ENCODE results near the gene GAGE12F.
"Not testable (repeated sequence)": the region's sequence is repeated elsewhere in the genome, so short reads cannot be mapped to it uniquely, and the experiment has no call there.

Gene GAGE12F, protein sequence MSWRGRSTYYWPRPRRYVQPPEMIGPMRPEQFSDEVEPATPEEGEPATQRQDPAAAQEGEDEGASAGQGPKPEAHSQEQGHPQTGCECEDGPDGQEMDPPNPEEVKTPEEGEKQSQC
- 0 reads per million in 4 experiments for total RNA-seq

DNA sequence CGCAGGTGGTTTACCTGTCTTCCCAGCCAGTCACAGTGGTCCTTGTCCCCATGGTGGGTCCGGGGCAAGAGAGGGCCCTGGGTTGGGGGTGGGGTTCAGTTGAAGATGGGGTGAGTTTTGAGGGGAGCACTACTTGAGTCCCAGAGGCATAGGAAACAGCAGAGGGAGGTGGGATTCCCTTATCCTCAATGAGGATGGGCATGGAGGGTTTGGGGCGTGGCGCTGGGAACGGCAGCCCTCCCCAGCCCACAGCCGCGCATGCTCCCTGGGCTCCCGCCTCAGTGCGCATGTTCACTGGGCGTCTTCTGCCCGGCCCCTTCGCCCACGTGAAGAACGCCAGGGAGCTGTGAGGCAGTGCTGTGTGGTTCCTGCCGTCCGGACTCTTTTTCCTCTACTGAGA is at the start of gene GAGE12F:
GAGE12F (plus strand) TSS at position 301 of the 400 bp plus-strand sequence. CDS start 1,155 bp downstream, outside the sequence.
- DNase-seq = not testable (repeated sequence)

DNA sequence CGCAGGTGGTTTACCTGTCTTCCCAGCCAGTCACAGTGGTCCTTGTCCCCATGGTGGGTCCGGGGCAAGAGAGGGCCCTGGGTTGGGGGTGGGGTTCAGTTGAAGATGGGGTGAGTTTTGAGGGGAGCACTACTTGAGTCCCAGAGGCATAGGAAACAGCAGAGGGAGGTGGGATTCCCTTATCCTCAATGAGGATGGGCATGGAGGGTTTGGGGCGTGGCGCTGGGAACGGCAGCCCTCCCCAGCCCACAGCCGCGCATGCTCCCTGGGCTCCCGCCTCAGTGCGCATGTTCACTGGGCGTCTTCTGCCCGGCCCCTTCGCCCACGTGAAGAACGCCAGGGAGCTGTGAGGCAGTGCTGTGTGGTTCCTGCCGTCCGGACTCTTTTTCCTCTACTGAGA is 28.8 kb upstream of the GAGE12F start, which contains the start of gene GAGE12C:
GAGE12C (plus strand) TSS at position 301 of the 400 bp plus-strand sequence. CDS start 1,155 bp downstream, outside the sequence.
- not testable (repeated sequence) for DNase-seq

DNA sequence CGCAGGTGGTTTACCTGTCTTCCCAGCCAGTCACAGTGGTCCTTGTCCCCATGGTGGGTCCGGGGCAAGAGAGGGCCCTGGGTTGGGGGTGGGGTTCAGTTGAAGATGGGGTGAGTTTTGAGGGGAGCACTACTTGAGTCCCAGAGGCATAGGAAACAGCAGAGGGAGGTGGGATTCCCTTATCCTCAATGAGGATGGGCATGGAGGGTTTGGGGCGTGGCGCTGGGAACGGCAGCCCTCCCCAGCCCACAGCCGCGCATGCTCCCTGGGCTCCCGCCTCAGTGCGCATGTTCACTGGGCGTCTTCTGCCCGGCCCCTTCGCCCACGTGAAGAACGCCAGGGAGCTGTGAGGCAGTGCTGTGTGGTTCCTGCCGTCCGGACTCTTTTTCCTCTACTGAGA is 19.2 kb upstream of the GAGE12F start, which contains the start of gene GAGE12D:
GAGE12D (plus strand) TSS at position 301 of the 400 bp plus-strand sequence. CDS start 1,155 bp downstream, outside the sequence.
- DNase-seq = not testable (repeated sequence)

DNA sequence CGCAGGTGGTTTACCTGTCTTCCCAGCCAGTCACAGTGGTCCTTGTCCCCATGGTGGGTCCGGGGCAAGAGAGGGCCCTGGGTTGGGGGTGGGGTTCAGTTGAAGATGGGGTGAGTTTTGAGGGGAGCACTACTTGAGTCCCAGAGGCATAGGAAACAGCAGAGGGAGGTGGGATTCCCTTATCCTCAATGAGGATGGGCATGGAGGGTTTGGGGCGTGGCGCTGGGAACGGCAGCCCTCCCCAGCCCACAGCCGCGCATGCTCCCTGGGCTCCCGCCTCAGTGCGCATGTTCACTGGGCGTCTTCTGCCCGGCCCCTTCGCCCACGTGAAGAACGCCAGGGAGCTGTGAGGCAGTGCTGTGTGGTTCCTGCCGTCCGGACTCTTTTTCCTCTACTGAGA is 9.7 kb upstream of the GAGE12F start, which contains the start of gene GAGE12E:
GAGE12E (plus strand) TSS at position 301 of the 400 bp plus-strand sequence. CDS start 1,155 bp downstream, outside the sequence.
- not testable (repeated sequence) for DNase-seq

DNA sequence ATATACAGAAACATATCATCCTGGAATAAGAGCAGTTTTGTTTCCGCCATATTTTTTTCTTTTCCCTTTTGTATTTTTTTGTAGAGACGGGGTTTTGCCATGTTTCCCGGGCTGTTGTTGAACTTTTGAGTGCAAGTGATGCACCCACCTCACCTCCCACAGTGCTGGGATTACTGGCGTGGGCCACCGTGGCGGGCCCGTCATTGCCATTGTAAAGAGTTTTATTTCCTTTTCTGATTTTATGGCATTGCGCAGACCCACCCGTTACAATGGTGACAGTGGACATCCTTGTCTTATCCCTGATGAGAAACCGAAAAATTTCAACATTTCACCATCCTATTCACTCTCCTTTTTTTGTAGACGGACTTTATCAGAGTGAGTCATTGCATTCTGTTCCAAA is 8.1 kb downstream of the GAGE12F start:
- not testable (repeated sequence) for DNase-seq

DNA sequence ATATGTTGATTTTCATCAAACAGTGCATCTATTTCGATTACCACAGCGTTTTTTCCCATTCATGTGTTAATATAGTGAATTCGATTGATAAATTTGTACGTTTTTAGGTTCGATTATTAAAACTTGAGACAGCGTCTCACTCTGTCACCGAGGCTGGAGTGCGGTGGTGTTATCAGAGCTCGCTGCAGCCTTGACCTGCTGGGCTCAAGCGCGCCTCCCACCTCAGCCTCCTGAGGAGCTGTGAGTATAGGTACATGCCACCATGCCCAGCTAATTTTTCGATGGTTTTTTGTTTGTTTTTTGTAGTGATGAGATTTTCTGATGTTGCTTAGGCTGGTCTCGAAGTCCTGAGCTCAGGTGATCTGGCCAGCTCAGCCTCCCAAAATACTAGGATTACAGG is 8.5 kb downstream of the GAGE12F start:
- DNase-seq = not testable (repeated sequence)

DNA sequence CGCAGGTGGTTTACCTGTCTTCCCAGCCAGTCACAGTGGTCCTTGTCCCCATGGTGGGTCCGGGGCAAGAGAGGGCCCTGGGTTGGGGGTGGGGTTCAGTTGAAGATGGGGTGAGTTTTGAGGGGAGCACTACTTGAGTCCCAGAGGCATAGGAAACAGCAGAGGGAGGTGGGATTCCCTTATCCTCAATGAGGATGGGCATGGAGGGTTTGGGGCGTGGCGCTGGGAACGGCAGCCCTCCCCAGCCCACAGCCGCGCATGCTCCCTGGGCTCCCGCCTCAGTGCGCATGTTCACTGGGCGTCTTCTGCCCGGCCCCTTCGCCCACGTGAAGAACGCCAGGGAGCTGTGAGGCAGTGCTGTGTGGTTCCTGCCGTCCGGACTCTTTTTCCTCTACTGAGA is 9.5 kb downstream of the GAGE12F start, which contains the start of gene GAGE12G:
GAGE12G (plus strand) TSS at position 301 of the 400 bp plus-strand sequence. CDS start 1,155 bp downstream, outside the sequence.
- not testable (repeated sequence) for DNase-seq

DNA sequence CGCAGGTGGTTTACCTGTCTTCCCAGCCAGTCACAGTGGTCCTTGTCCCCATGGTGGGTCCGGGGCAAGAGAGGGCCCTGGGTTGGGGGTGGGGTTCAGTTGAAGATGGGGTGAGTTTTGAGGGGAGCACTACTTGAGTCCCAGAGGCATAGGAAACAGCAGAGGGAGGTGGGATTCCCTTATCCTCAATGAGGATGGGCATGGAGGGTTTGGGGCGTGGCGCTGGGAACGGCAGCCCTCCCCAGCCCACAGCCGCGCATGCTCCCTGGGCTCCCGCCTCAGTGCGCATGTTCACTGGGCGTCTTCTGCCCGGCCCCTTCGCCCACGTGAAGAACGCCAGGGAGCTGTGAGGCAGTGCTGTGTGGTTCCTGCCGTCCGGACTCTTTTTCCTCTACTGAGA is 19.0 kb downstream of the GAGE12F start, which contains the start of gene GAGE12H:
GAGE12H (plus strand) TSS at position 301 of the 400 bp plus-strand sequence. CDS start 1,155 bp downstream, outside the sequence.
- not testable (repeated sequence) for DNase-seq

DNA sequence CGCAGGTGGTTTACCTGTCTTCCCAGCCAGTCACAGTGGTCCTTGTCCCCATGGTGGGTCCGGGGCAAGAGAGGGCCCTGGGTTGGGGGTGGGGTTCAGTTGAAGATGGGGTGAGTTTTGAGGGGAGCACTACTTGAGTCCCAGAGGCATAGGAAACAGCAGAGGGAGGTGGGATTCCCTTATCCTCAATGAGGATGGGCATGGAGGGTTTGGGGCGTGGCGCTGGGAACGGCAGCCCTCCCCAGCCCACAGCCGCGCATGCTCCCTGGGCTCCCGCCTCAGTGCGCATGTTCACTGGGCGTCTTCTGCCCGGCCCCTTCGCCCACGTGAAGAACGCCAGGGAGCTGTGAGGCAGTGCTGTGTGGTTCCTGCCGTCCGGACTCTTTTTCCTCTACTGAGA is 28.6 kb downstream of the GAGE12F start, which contains the start of gene GAGE2A:
GAGE2A (plus strand) TSS at position 301 of the 400 bp plus-strand sequence. CDS start 1,155 bp downstream, outside the sequence.
- not testable (repeated sequence) for DNase-seq

DNA sequence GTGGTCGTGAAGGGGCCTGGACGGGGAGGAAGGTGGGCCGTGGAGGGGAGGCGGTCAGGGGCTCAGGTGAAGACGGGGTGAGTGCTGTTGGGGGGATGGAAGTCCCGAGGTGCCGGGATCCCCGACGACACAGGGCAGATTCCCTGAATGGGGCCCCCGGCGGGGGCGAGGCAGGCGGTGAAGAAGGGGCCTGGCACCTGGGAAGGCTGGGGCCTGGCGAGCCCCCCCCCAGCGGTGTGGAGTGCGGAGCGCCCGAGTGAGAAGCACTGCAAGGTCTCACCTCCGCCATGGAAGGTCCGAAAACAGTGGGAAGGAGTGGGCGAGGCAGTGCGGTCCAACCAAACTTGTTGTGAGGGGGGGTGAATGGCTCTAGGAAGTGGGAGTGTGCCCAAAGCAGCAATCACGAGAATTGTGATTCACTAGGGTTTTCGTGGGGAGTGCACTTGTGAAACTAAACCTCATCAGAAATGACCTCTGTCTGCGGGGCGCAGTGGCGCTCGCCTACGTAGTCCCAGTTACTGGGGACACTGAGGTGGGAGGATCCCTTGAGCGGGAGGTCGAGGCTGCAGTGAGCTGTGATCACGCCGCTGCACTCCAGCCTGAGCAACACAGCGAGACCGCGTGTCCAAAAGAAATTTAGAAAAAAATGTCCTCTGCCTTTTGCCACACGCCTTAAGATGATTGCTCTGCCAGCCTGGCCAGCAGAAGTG is 29.3 kb downstream of the GAGE12F start:
- not testable (repeated sequence) for DNase-seq

DNA sequence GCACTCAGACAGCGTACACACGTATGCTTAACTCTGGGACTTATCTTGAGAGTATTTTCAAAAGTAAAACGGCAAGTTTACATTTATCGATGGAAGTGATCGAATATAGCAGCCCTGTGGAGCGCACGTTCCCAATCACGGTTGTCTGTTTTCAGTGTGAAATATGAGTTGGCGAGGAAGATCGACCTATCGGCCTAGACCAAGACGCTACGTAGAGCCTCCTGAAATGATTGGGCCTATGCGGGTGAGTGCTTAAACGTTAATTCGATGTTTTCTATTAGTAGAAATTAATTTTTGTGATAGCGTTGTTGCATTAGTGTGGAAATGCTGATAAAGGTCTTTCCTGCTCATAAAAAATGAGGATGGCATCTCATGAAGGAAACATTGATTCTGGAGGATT is 29.8 kb downstream of the GAGE12F start:
- not testable (repeated sequence) for DNase-seq

DNA sequence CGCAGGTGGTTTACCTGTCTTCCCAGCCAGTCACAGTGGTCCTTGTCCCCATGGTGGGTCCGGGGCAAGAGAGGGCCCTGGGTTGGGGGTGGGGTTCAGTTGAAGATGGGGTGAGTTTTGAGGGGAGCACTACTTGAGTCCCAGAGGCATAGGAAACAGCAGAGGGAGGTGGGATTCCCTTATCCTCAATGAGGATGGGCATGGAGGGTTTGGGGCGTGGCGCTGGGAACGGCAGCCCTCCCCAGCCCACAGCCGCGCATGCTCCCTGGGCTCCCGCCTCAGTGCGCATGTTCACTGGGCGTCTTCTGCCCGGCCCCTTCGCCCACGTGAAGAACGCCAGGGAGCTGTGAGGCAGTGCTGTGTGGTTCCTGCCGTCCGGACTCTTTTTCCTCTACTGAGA is 38.1 kb downstream of the GAGE12F start, which contains the start of gene GAGE1:
GAGE1 (plus strand) TSS at position 301 of the 400 bp plus-strand sequence. CDS start 1,155 bp downstream, outside the sequence.
- DNase-seq = not testable (repeated sequence)

DNA sequence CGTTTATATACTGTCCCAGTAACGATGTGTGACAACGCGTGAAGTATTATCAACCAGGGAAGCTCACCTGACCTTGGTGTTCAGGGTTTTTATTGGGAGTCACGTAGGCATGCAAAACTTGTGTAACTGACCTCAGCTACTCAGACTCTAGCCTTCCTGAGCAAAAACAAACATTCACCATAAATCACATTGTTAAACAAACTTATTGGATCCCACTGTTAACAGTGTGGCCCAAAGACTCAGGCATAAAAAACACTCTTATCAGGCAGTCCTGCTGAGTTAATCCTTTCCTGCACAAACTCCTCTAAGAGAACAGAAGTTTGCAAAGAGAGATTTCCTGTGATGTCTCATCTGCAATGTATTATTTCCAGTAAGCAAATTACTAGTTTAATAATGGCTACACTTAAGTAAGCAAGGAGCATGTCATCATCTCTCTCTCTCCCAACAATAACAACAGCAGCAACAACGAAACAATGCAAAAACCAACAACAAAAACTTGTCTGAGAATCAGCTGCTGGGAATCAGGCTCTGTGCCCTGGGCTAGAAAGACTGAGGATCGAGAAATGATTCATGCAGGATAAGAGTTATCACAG is 50.2 kb downstream of the GAGE12F start:
- no peak for DNase-seq

Measured in effector CD8-positive, alpha-beta T cell (primary cell).